HepG2 (cell line): Measurements from ENCODE around the gene ALDOA. TPM values are rescaled to one million over a fixed set of nuclear protein-coding genes. Genes with fewer than 3 reads are reported as not detected.

Experiments
- BORCS8-MEF2B ChIP-seq: sonication (generic); formaldehyde crosslinking; IDR thresholded peaks from 2 replicates; pipeline ENCODE4 v1.8.0; 2022; ENCODE audit warnings: mild to moderate bottlenecking, missing genetic modification reagents
- CBX1 ChIP-seq: IDR thresholded peaks from one replicate; pipeline ENCODE4 v1.6.1; 2016; ENCODE audit warnings: antibody characterized with exemption, low read depth
- DNMT3B ChIP-seq: conservative IDR thresholded peaks from 2 replicates; pipeline ENCODE4 v1.6.1; 2016; ENCODE audit warnings: missing biosample characterization, control low read depth
- NFIC ChIP-seq: IDR thresholded peaks from 2 replicates; pipeline ENCODE4 v1.6.1; 2012; ENCODE audit warnings: mild to moderate bottlenecking, low read length, inconsistent platforms
- SKI ChIP-seq: fragments of 450-650 bp; IDR thresholded peaks from one replicate; pipeline ENCODE4 v1.6.1; 2018; ENCODE audit warnings: mild to moderate bottlenecking; ENCODE audit not compliant: partially characterized antibody
- SNAPC4 ChIP-seq: sonication (generic); formaldehyde crosslinking; IDR thresholded peaks from 2 replicates; pipeline ENCODE4 v1.4.0; 2020; ENCODE audit warnings: mild to moderate bottlenecking, missing genetic modification reagents
- TFAP4 ChIP-seq: sonication (generic); IDR thresholded peaks from 2 replicates; pipeline ENCODE4 v1.6.1; 2016; ENCODE audit warnings: low read depth, borderline replicate concordance
- ZNF616 ChIP-seq: sonication (generic); formaldehyde crosslinking; IDR thresholded peaks from 2 replicates; pipeline ENCODE4 v1.5.0; 2020; ENCODE audit warnings: low read depth, mild to moderate bottlenecking, missing genetic modification reagents
- ZNF75D ChIP-seq: sonication (generic); formaldehyde crosslinking; IDR thresholded peaks from 2 replicates; pipeline ENCODE4 v1.8.1; 2023; ENCODE audit warnings: missing genetic modification reagents, mild to moderate bottlenecking, borderline replicate concordance
- ZNF768 ChIP-seq: sonication (generic); formaldehyde crosslinking; IDR thresholded peaks from 2 replicates; pipeline ENCODE4 v1.4.0; 2020; ENCODE audit warnings: missing genetic modification reagents
- ZNF891 ChIP-seq: sonication (generic); formaldehyde crosslinking; IDR thresholded peaks from 2 replicates; pipeline ENCODE4 v1.5.0; 2020; ENCODE audit warnings: mild to moderate bottlenecking, missing genetic modification reagents
- polyA plus RNA-seq, 8 experiments: library from polyadenylated mRNA; depleted of rRNA in 3 of 8; stranded (reverse) in 7 of 8; unstranded in 1 of 8; fragments of >200 nt; fragmentation: Illumina TruSeq in 4 of 8; extraction: Trizol in 4 of 8; gene quantifications; 2 replicates each; pipeline versions ENCODE4 v1.2.1 to v1.2.3, GENCODE V29; 2011 to 2016; ENCODE audit warnings: low read depth in 4 of 8, missing spikeins in 1 of 8, mixed read lengths in 1 of 8; ENCODE audit not compliant: insufficient read depth in 1 of 8
- total RNA-seq, 5 experiments: library from RNA; depleted of rRNA; stranded (reverse); fragments of >200 nt; fragmentation: Illumina TruSeq; extraction: Trizol; gene quantifications; 2 replicates each; pipeline ENCODE4 v1.2.3, GENCODE V29; 2016; ENCODE audit warnings: low read depth in 1 of 5
- TF ChIP-seq, protein P1 (sequence below): IDR thresholded peaks from 2 replicates; pipeline ENCODE4 v1.6.1; 2018; ENCODE audit warnings: missing genetic modification reagents
- TF ChIP-seq, protein P2 (sequence below): sonication (generic); formaldehyde crosslinking; IDR thresholded peaks from 2 replicates; pipeline ENCODE4 v1.5.1; 2020; ENCODE audit warnings: mild to moderate bottlenecking, moderate library complexity, missing genetic modification reagents

ALDOA gene
- total and polyA plus RNA-seq, 2 of the 13 experiments (the other 11 are each of a cell fraction or from before 2014, with no cell fraction given): 925 to 1,884 TPM

GRCh38 chr16:30032083-30032819, 33.3 kb upstream of the ALDOA start (continued):
- TF ChIP-seq SNAPC4 (CRISPR knock-in tag) (no peak), ZNF891 (CRISPR knock-in tag) (peak; percentile 71; the same call in 1 of the 2 replicates), NFIC (no peak), ZNF75D (CRISPR knock-in tag) (no peak), TFAP4 (no peak), CBX1 (no peak), BORCS8-MEF2B (CRISPR knock-in tag) (no peak), ZNF616 (CRISPR knock-in tag) (no peak), DNMT3B (no peak), SKI (peak; percentile 10), ZNF768 (CRISPR knock-in tag) (no peak)
- TF ChIP-seq, protein P1, sequence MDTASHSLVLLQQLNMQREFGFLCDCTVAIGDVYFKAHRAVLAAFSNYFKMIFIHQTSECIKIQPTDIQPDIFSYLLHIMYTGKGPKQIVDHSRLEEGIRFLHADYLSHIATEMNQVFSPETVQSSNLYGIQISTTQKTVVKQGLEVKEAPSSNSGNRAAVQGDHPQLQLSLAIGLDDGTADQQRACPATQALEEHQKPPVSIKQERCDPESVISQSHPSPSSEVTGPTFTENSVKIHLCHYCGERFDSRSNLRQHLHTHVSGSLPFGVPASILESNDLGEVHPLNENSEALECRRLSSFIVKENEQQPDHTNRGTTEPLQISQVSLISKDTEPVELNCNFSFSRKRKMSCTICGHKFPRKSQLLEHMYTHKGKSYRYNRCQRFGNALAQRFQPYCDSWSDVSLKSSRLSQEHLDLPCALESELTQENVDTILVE (CRISPR knock-in tag): 0 out of 2 replicates have a peak, but pooled peaks have one; percentile 55
- TF ChIP-seq, protein P2, sequence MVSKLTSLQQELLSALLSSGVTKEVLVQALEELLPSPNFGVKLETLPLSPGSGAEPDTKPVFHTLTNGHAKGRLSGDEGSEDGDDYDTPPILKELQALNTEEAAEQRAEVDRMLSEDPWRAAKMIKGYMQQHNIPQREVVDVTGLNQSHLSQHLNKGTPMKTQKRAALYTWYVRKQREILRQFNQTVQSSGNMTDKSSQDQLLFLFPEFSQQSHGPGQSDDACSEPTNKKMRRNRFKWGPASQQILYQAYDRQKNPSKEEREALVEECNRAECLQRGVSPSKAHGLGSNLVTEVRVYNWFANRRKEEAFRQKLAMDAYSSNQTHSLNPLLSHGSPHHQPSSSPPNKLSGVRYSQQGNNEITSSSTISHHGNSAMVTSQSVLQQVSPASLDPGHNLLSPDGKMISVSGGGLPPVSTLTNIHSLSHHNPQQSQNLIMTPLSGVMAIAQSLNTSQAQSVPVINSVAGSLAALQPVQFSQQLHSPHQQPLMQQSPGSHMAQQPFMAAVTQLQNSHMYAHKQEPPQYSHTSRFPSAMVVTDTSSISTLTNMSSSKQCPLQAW (CRISPR knock-in tag): peak; percentile 81; the same call in 1 of the 2 replicates
